WTC11 (cell line): ENCODE data around the gene IZUMO4. TPM values are rescaled to one million over a fixed set of nuclear protein-coding genes. Genes with fewer than 3 reads are reported as not detected.
A peak's percentile ranks its signal among the peaks of the same experiment; 100 is the strongest.

ENCODE experiments used
- ATAC-seq: fragments of 200-7000 bp; cut with Tn5 transposase; 2 replicates; pipeline ENCODE4 v1.10.0; 2021; ENCODE audit warnings: mild to moderate bottlenecking, moderate library complexity
- CTCF ChIA-PET: fragments of 300-600 bp; sonication (Branson Sonifier 250); formaldehyde crosslinking; loops from one replicate; lab custom pipeline; 2021; ENCODE audit warnings: antibody characterized with exemption; lab: Charles Lee
- POLR2A ChIA-PET: fragments of 350-600 bp; sonication (Branson Sonifier 250); formaldehyde crosslinking; loops from one replicate; lab custom pipeline; 2021; ENCODE audit warnings: antibody characterized with exemption; lab: Charles Lee
- DNase-seq: peaks from one replicate; pipeline ENCODE4 v3.0.0; 2021; ENCODE audit warnings: low spot score
- H3K27ac Mint-ChIP-seq: 2 replicates; pipeline ENCODE4 v1.8.0; 2021; ENCODE audit warnings: mixed read lengths
- H3K27me3 Mint-ChIP-seq: 2 replicates; pipeline ENCODE4 v1.8.0; 2021; ENCODE audit warnings: low read depth, mild to moderate bottlenecking, moderate library complexity, mixed read lengths
- H3K36me3 Mint-ChIP-seq: 2 replicates; pipeline ENCODE4 v1.8.0; 2021; ENCODE audit warnings: mixed read lengths
- H3K4me1 Mint-ChIP-seq: 2 replicates; pipeline ENCODE4 v1.8.0; 2022; ENCODE audit warnings: mixed read lengths
- H3K4me3 Mint-ChIP-seq: 2 replicates; pipeline ENCODE4 v1.8.0; 2021; ENCODE audit warnings: mild to moderate bottlenecking, moderate library complexity, mixed read lengths
- H3K9me3 Mint-ChIP-seq: 2 replicates; pipeline ENCODE4 v1.8.0; 2021; ENCODE audit warnings: mixed read lengths
- ESRRA ChIP-seq: sonication (generic); formaldehyde crosslinking; IDR thresholded peaks from 2 replicates; pipeline ENCODE4 v1.8.1; 2022; ENCODE audit warnings: mild to moderate bottlenecking, missing genetic modification reagents, borderline replicate concordance
- SMAD4 ChIP-seq: sonication (generic); formaldehyde crosslinking; IDR thresholded peaks from 2 replicates; pipeline ENCODE4 v1.8.0; 2022; ENCODE audit warnings: mild to moderate bottlenecking, missing genetic modification reagents
- ZNF121 ChIP-seq: sonication (generic); formaldehyde crosslinking; IDR thresholded peaks from 2 replicates; pipeline ENCODE4 v1.8.0; 2023; ENCODE audit warnings: missing genetic modification reagents
- ZNF232 ChIP-seq: sonication (generic); formaldehyde crosslinking; IDR thresholded peaks from 2 replicates; pipeline ENCODE4 v1.8.0; 2022; ENCODE audit warnings: mild to moderate bottlenecking, missing genetic modification reagents
- total RNA-seq: library from RNA; stranded (reverse); gene quantifications from 3 replicates; pipeline ENCODE4 v1.2.3, GENCODE V29; 2021
- TF ChIP-seq, protein P1 (sequence below): sonication (generic); formaldehyde crosslinking; IDR thresholded peaks from 2 replicates; pipeline ENCODE4 v1.8.1; 2022; ENCODE audit warnings: mild to moderate bottlenecking, missing genetic modification reagents, moderate library complexity, borderline replicate concordance
- TF ChIP-seq, protein P2 (sequence below): sonication (generic); formaldehyde crosslinking; conservative IDR thresholded peaks from 2 replicates; pipeline ENCODE4 v1.8.1; 2022; ENCODE audit warnings: mild to moderate bottlenecking, missing genetic modification reagents
- TF ChIP-seq, protein P3 (sequence below): sonication (generic); formaldehyde crosslinking; IDR thresholded peaks from 2 replicates; pipeline ENCODE4 v1.8.0; 2022; ENCODE audit warnings: missing genetic modification reagents
- TF ChIP-seq, protein P4 (sequence below): sonication (generic); formaldehyde crosslinking; IDR thresholded peaks from 2 replicates; pipeline ENCODE4 v1.8.0; 2023; ENCODE audit warnings: missing genetic modification reagents
- TF ChIP-seq, protein P5 (sequence below): sonication (generic); formaldehyde crosslinking; IDR thresholded peaks from 2 replicates; pipeline ENCODE4 v1.8.1; 2022; ENCODE audit warnings: low read depth, mild to moderate bottlenecking, moderate library complexity, missing genetic modification reagents, borderline replicate concordance
- TF ChIP-seq, protein P6 (sequence below): fragments of 250-450 bp; sonication (Bioruptor Pico); IDR thresholded peaks from 2 replicates; pipeline ENCODE4 v1.9.0; 2021; ENCODE audit warnings: mild to moderate bottlenecking

IZUMO4 gene
- total RNA-seq, 1 experiment from 2014 or later: 1.9 TPM

DNA sequence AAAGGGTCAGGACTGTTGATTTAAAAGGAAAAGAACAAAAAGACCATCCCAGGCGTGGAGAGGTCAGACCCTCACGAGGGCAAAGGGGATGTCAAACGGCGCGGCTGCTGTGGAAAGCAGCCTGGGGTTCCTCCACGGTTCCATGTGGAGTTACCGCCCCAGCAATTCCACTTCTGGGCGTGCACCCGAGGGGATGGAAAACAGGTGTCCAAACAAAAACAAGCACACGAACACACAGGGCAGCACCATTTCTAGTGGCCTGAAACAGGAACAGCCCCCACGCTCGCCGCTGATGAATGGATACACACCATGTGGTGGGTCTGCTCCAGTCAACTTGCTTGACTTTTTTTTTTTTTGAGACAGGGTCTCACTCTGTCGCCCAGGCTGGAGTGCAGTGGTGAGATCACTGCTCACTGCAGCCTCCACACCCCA, 43.4 kb downstream of the IZUMO4 start:
- Mint-ChIP-seq H3K27ac (peak overlapping the region; percentile 74; the same call in 1 of the 2 replicates), H3K4me3 (no peak overlapping the region)

DNA sequence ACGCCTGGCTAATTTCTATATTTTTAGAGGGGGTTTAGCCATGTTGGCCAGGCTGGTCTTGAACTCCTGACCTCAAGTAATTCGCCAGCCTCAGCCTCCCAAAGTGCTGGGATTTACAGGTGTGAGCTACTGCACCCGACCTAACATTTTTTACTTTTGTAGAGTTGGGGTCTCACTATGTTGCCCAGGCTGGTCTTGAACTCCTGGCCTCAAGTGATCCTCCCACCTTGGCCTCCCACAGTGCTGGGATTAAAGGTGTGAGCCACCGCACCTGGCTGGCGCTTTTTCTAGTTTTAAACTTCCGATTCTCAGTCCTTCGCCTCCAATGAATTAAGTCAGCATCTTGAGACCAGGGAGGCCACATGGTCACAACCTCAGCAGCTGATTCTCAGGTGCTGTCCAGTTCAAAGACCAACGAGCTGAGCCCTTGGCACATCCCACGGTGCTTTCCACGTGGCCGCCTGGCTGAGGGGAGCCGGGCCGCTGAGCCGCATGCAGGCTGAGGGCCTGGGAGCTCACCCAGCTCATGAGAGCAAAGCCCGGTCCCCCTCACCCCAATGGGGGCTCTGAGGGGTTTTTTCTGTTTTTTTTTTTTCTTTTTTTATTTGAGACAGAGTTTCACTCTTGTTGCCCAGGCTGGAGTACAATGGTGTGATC, 45.6 kb downstream of the IZUMO4 start:
- ChIA-PET POLR2A (interaction anchor here (0.6 kb wide), 2 partner anchors 126 to 756 kb away, joined by 3 read pairs; no protein-coding TSS in a partner anchor), CTCF (interaction anchor here (0.5 kb wide), 1 partner anchor 123 kb away, joined by 6 read pairs; no protein-coding TSS in a partner anchor)
- peaks cover 5% of the 10 kb centered on the region for H3K4me1 Mint-ChIP-seq

More for the DNA sequence above, 43.4 kb downstream of the IZUMO4 start:
- ChIA-PET POLR2A (no interaction called here), CTCF (interaction anchor here (0.6 to 1.5 kb wide), 3 partner anchors 12 to 192 kb away, joined by 3 to 5 read pairs (median 4); partner anchors contain the start of gene AP3D1)
- Mint-ChIP-seq H3K9me3 (no peaks in the 10 kb centered on the region), H3K27me3 (no peaks in the 10 kb centered on the region)
- TF ChIP-seq, protein P1, sequence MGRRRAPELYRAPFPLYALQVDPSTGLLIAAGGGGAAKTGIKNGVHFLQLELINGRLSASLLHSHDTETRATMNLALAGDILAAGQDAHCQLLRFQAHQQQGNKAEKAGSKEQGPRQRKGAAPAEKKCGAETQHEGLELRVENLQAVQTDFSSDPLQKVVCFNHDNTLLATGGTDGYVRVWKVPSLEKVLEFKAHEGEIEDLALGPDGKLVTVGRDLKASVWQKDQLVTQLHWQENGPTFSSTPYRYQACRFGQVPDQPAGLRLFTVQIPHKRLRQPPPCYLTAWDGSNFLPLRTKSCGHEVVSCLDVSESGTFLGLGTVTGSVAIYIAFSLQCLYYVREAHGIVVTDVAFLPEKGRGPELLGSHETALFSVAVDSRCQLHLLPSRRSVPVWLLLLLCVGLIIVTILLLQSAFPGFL (CRISPR knock-in tag): no peak
- TF ChIP-seq, protein P2, sequence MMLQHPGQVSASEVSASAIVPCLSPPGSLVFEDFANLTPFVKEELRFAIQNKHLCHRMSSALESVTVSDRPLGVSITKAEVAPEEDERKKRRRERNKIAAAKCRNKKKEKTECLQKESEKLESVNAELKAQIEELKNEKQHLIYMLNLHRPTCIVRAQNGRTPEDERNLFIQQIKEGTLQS (CRISPR knock-in tag): no peak
- TF ChIP-seq, protein P3, sequence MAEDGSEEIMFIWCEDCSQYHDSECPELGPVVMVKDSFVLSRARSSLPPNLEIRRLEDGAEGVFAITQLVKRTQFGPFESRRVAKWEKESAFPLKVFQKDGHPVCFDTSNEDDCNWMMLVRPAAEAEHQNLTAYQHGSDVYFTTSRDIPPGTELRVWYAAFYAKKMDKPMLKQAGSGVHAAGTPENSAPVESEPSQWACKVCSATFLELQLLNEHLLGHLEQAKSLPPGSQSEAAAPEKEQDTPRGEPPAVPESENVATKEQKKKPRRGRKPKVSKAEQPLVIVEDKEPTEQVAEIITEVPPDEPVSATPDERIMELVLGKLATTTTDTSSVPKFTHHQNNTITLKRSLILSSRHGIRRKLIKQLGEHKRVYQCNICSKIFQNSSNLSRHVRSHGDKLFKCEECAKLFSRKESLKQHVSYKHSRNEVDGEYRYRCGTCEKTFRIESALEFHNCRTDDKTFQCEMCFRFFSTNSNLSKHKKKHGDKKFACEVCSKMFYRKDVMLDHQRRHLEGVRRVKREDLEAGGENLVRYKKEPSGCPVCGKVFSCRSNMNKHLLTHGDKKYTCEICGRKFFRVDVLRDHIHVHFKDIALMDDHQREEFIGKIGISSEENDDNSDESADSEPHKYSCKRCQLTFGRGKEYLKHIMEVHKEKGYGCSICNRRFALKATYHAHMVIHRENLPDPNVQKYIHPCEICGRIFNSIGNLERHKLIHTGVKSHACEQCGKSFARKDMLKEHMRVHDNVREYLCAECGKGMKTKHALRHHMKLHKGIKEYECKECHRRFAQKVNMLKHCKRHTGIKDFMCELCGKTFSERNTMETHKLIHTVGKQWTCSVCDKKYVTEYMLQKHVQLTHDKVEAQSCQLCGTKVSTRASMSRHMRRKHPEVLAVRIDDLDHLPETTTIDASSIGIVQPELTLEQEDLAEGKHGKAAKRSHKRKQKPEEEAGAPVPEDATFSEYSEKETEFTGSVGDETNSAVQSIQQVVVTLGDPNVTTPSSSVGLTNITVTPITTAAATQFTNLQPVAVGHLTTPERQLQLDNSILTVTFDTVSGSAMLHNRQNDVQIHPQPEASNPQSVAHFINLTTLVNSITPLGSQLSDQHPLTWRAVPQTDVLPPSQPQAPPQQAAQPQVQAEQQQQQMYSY (CRISPR knock-in tag): no peak
- TF ChIP-seq ZNF232 (no peak), ZNF121 (CRISPR knock-in tag) (peak; percentile 26; the same call in 1 of the 2 replicates), SMAD4 (CRISPR knock-in tag) (no peak)
- TF ChIP-seq, protein P4, sequence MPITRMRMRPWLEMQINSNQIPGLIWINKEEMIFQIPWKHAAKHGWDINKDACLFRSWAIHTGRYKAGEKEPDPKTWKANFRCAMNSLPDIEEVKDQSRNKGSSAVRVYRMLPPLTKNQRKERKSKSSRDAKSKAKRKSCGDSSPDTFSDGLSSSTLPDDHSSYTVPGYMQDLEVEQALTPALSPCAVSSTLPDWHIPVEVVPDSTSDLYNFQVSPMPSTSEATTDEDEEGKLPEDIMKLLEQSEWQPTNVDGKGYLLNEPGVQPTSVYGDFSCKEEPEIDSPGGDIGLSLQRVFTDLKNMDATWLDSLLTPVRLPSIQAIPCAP: no peak
- TF ChIP-seq, protein P5, sequence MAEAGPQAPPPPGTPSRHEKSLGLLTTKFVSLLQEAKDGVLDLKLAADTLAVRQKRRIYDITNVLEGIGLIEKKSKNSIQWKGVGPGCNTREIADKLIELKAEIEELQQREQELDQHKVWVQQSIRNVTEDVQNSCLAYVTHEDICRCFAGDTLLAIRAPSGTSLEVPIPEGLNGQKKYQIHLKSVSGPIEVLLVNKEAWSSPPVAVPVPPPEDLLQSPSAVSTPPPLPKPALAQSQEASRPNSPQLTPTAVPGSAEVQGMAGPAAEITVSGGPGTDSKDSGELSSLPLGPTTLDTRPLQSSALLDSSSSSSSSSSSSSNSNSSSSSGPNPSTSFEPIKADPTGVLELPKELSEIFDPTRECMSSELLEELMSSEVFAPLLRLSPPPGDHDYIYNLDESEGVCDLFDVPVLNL: no peak
- TF ChIP-seq, all 79 proteins: peak for 1
- H3K4me1 Mint-ChIP-seq: peaks cover 2% of the 10 kb centered on the region; the same call in 1 of the 2 replicates
- DNase-seq: no peak
- peaks cover 30% of the 10 kb centered on the region for H3K36me3 Mint-ChIP-seq
- no peak for ATAC-seq

More for the DNA sequence above, 45.6 kb downstream of the IZUMO4 start:
- ATAC-seq (no peak), DNase-seq (no peak)
- Mint-ChIP-seq H3K36me3 (peaks cover 21% of the 10 kb centered on the region), H3K27me3 (no peaks in the 10 kb centered on the region), H3K27ac (no peak overlapping the region), H3K9me3 (no peaks in the 10 kb centered on the region), H3K4me3 (no peak overlapping the region)
- TF ChIP-seq ESRRA (CRISPR knock-in tag): no peak
- TF ChIP-seq, protein P6, sequence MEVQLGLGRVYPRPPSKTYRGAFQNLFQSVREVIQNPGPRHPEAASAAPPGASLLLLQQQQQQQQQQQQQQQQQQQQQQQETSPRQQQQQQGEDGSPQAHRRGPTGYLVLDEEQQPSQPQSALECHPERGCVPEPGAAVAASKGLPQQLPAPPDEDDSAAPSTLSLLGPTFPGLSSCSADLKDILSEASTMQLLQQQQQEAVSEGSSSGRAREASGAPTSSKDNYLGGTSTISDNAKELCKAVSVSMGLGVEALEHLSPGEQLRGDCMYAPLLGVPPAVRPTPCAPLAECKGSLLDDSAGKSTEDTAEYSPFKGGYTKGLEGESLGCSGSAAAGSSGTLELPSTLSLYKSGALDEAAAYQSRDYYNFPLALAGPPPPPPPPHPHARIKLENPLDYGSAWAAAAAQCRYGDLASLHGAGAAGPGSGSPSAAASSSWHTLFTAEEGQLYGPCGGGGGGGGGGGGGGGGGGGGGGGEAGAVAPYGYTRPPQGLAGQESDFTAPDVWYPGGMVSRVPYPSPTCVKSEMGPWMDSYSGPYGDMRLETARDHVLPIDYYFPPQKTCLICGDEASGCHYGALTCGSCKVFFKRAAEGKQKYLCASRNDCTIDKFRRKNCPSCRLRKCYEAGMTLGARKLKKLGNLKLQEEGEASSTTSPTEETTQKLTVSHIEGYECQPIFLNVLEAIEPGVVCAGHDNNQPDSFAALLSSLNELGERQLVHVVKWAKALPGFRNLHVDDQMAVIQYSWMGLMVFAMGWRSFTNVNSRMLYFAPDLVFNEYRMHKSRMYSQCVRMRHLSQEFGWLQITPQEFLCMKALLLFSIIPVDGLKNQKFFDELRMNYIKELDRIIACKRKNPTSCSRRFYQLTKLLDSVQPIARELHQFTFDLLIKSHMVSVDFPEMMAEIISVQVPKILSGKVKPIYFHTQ (CRISPR knock-in tag): no peak
- peak; percentile 90 for TF ChIP-seq ZNF121 (CRISPR knock-in tag)
